Measurements from ENCODE around the gene CRIP2. TPM values are rescaled to one million over a fixed set of nuclear protein-coding genes. Genes with fewer than 3 reads are reported as not detected.

The CRIP2 gene
- total and polyA plus RNA-seq, 10 of the 15 experiments (the other 5 are each of a cell fraction or from before 2014, with no cell fraction given), result 0.04 to 0.62 (median 0.37) TPM; not detected in 5

DNA sequence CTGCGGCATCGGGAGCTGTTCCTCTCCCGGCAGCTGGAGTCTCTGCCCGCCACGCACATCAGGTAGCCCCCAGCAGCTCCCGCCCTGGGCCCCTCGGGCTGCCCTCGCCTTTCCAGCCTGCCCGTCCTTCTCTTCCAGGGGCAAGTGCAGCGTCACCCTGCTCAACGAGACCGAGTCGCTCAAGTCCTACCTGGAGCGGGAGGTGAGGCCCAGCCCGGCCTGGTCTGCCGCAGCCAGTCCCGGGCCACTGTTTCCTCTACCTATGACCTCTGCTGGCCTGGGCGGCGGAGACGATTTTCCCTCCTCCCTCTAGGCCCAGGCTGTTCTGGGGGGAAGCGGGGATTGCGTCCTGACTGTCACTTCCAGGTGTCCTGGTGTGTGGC, 24.5 kb upstream of the CRIP2 start (continued):
- TF ChIP-seq, protein P1, sequence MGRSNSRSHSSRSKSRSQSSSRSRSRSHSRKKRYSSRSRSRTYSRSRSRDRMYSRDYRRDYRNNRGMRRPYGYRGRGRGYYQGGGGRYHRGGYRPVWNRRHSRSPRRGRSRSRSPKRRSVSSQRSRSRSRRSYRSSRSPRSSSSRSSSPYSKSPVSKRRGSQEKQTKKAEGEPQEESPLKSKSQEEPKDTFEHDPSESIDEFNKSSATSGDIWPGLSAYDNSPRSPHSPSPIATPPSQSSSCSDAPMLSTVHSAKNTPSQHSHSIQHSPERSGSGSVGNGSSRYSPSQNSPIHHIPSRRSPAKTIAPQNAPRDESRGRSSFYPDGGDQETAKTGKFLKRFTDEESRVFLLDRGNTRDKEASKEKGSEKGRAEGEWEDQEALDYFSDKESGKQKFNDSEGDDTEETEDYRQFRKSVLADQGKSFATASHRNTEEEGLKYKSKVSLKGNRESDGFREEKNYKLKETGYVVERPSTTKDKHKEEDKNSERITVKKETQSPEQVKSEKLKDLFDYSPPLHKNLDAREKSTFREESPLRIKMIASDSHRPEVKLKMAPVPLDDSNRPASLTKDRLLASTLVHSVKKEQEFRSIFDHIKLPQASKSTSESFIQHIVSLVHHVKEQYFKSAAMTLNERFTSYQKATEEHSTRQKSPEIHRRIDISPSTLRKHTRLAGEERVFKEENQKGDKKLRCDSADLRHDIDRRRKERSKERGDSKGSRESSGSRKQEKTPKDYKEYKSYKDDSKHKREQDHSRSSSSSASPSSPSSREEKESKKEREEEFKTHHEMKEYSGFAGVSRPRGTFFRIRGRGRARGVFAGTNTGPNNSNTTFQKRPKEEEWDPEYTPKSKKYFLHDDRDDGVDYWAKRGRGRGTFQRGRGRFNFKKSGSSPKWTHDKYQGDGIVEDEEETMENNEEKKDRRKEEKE (IDR thresholded peaks at IDR 0.05), result no peak
- TF ChIP-seq MYB (IDR thresholded peaks at IDR 0.05; ENCODE audit: borderline replicate concordance, low read depth, low read length), result no peak
- TF ChIP-seq NFYB (IDR thresholded peaks at IDR 0.05; ENCODE audit: insufficient read depth, low read depth, low read length), result no peak
- no peak for TF ChIP-seq RUNX3 (IDR thresholded peaks at IDR 0.05; ENCODE audit: low read length)

DNA sequence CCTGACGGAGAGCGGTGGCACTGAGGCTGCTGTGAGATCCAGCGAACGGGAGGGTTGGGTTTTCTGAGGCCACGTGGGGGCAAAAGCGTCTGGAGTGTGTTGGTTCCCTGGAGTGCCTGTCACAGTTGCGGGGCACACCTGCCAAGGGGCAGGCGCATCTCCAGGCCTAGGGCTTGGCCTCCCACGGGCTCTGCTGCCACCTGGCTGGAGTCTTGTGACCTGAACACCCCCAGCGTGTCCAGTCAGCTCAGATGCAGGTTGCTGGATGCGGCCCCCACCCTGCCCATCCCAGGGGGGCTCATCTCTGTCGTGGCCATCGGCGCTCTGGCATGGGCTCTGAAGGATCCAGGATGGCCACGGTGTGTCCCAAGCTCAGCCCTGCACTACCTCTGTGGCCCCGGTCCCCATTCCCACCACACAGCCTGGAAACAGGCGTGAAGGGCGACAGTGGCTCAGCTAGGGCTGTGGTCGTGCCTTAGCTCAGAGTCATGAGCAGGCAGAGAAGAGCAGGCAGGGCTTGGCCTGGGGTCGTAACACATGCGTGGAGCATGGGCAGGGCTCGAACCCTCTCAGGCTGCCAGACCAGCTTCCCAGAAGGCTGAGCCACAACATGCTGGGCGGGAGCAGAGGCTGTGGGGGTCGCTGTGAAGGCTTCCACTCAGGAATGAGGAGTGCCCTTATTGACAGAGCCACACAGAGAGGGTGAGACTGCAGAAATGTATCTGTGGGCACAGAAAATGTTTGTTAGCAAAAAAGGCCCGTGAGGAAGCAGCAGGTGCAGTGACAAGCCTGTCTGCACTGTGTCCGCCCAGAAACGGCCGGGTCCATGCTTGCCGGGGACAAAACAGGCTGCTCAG, 23.5 kb upstream of the CRIP2 start:
- RAD21 ChIA-PET (ENCODE audit: unreplicated experiment), result no interaction called here
- WGBS (ENCODE audit: insufficient coverage, insufficient replicate concordance, low lambda C conversion rate, missing lambda C conversion rate), result 92% methylated on average over 29 of the region's 29 CpGs
- H3K36me3 ChIP-seq (ENCODE audit: control insufficient read depth in 2 of 2, insufficient read depth in 2 of 2, low read length in 1 of 2), result peaks cover 3 to 40% of the 10 kb centered on the region in 2 experiments; a peak in 3 of 4 replicates
- no peak overlapping the region for H3K27ac ChIP-seq (ENCODE audit: control insufficient read depth, insufficient read depth)
- CTCF ChIA-PET, result interaction anchor here (0.8 kb wide), 1 partner anchor 80 kb away, joined by 3 read pairs; no protein-coding TSS in a partner anchor
- POLR2A ChIA-PET, result no interaction called here
- intact Hi-C loops (cut with micrococcal nuclease; ENCODE audit: unreplicated experiment) (no loop called here), in situ Hi-C loops (cut with MboI) (no loop called here)
- SMC1A ChIA-PET (ENCODE audit: uncharacterized antibody, unreplicated experiment), result no interaction called here
- no peak overlapping the region for H3K9ac ChIP-seq (ENCODE audit: control insufficient read depth, insufficient read depth, low read length)
- H3K9me3 ChIP-seq (replicated peaks; ENCODE audit: control insufficient read depth, insufficient read depth, low read length), result no peaks in the 10 kb centered on the region
- H3K4me1 ChIP-seq (ENCODE audit: control insufficient read depth, insufficient read depth, low read length), result no peaks in the 10 kb centered on the region
- FAIRE-seq, result no peak
- no peak overlapping the region for H3K4me2 ChIP-seq (ENCODE audit: control insufficient read depth, insufficient read depth)
- BruUV-seq (replicated peaks), result no TSS peak
- H2AFZ ChIP-seq (ENCODE audit: control insufficient read depth, low read depth, low read length), result no peak overlapping the region
- DNase-seq (ENCODE audit: low read depth, low spot score), result no peak
- no peak for ATAC-seq
- H3K4me3 ChIP-seq, result no peak overlapping the region
- no peaks in the 10 kb centered on the region; the same call in 1 of the 2 replicates for H4K20me1 ChIP-seq (ENCODE audit: control insufficient read depth, insufficient read depth)
- TF ChIP-seq ZNF384 (IDR thresholded peaks at IDR 0.05; ENCODE audit: borderline replicate concordance, low read depth, low read length) (no peak), NBN (IDR thresholded peaks at IDR 0.05) (no peak)
- no peaks in the 10 kb centered on the region for H3K27me3 ChIP-seq (replicated peaks in 1 of 2; ENCODE audit: control insufficient read depth in 2 of 2, insufficient read depth in 2 of 2, low read length in 1 of 2)
- H3K79me2 ChIP-seq (ENCODE audit: control insufficient read depth, insufficient read depth, low read length), result no peaks in the 10 kb centered on the region
